ENCODE results near the gene LCN1. TPM values are rescaled to one million over a fixed set of nuclear protein-coding genes. Genes with fewer than 3 reads are reported as not detected.

The LCN1 gene
- total RNA-seq, 4 donors from 2014 or later: not detected

GRCh38 chr9:135563039-135563476 is 41.8 kb downstream of the LCN1 start:
- H3K27me3 ChIP-seq: peaks cover 15% of the 10 kb centered on the region
- intact Hi-C loops (cut with DNase I; ENCODE audit: low total_unique reads): no loop called here
- WGBS, 2 donors (ENCODE audit: low coverage in 1 of 2): 68% methylated on average over 1 of the region's 1 CpG; no CpG with 5 or more reads in 1 of the 2 donors
- no peaks in the 10 kb centered on the region for H3K9me3 ChIP-seq
- H3K4me3 ChIP-seq: no peak overlapping the region
- in situ Hi-C loops (cut with MboI; ENCODE audit: low pct_ligation_motif_present in 1 of 4, low pct_unique_long_range_greater_than_20kb in 1 of 4, low sequenced_read_pairs in 3 of 4): no loop called here
- TF ChIP-seq EP300 (IDR thresholded peaks at IDR 0.05; ENCODE audit: low read depth): no peak
- TF ChIP-seq POLR2AphosphoS5 (IDR thresholded peaks at IDR 0.05): no peak
- no peak for TF ChIP-seq POLR2A (IDR thresholded peaks at IDR 0.05)
- TF ChIP-seq, protein P1, sequence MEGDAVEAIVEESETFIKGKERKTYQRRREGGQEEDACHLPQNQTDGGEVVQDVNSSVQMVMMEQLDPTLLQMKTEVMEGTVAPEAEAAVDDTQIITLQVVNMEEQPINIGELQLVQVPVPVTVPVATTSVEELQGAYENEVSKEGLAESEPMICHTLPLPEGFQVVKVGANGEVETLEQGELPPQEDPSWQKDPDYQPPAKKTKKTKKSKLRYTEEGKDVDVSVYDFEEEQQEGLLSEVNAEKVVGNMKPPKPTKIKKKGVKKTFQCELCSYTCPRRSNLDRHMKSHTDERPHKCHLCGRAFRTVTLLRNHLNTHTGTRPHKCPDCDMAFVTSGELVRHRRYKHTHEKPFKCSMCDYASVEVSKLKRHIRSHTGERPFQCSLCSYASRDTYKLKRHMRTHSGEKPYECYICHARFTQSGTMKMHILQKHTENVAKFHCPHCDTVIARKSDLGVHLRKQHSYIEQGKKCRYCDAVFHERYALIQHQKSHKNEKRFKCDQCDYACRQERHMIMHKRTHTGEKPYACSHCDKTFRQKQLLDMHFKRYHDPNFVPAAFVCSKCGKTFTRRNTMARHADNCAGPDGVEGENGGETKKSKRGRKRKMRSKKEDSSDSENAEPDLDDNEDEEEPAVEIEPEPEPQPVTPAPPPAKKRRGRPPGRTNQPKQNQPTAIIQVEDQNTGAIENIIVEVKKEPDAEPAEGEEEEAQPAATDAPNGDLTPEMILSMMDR (IDR thresholded peaks at IDR 0.05): no peak
- no peak for DNase-seq
- H3K27ac ChIP-seq: no peak overlapping the region
- H3K4me1 ChIP-seq: no peaks in the 10 kb centered on the region
- H3K36me3 ChIP-seq: no peaks in the 10 kb centered on the region

- intact Hi-C loops (cut with DNase I; ENCODE audit: low total_unique reads) (no loop called here), in situ Hi-C loops (cut with MboI; ENCODE audit: low pct_ligation_motif_present in 1 of 4, low pct_unique_long_range_greater_than_20kb in 1 of 4, low sequenced_read_pairs in 3 of 4) (no loop called here)
- H3K4me3 ChIP-seq: no peak overlapping the region
- H3K9me3 ChIP-seq: no peaks in the 10 kb centered on the region
- no peaks in the 10 kb centered on the region for H3K4me1 ChIP-seq
- 35 to 73% methylated on average over 9 to 12 of the region's 12 CpGs for WGBS, 2 donors (ENCODE audit: low coverage in 1 of 2)
- H3K36me3 ChIP-seq: no peaks in the 10 kb centered on the region
- TF ChIP-seq POLR2AphosphoS5 (IDR thresholded peaks at IDR 0.05) (no peak), EP300 (IDR thresholded peaks at IDR 0.05; ENCODE audit: low read depth) (no peak), POLR2A (IDR thresholded peaks at IDR 0.05) (no peak)
- TF ChIP-seq, protein P1 (IDR thresholded peaks at IDR 0.05): no peak
- H3K27me3 ChIP-seq: peaks cover 15% of the 10 kb centered on the region
- H3K27ac ChIP-seq: no peak overlapping the region
- DNase-seq: no peak
Measured at GRCh38 chr9:135563858-135564257, 42.6 kb downstream of the LCN1 start.

- H3K4me1 ChIP-seq: no peaks in the 10 kb centered on the region
- H3K9me3 ChIP-seq: no peaks in the 10 kb centered on the region
- TF ChIP-seq, protein P1 (IDR thresholded peaks at IDR 0.05): no peak
- no peak for TF ChIP-seq EP300 (IDR thresholded peaks at IDR 0.05; ENCODE audit: low read depth)
- TF ChIP-seq POLR2A (IDR thresholded peaks at IDR 0.05): no peak
- no peak for TF ChIP-seq POLR2AphosphoS5 (IDR thresholded peaks at IDR 0.05)
- no peak overlapping the region for H3K27ac ChIP-seq
- no peaks in the 10 kb centered on the region for H3K36me3 ChIP-seq
- 59% methylated on average over 9 of the region's 9 CpGs; no CpG with 5 or more reads in 1 of the 2 donors for WGBS, 2 donors (ENCODE audit: low coverage in 1 of 2)
- in situ Hi-C loops (cut with MboI; ENCODE audit: low pct_ligation_motif_present in 1 of 4, low pct_unique_long_range_greater_than_20kb in 1 of 4, low sequenced_read_pairs in 3 of 4) (no loop called here), intact Hi-C loops (cut with DNase I; ENCODE audit: low total_unique reads) (no loop called here)
- no peak for DNase-seq
- H3K4me3 ChIP-seq: no peak overlapping the region
- H3K27me3 ChIP-seq: peaks cover 15% of the 10 kb centered on the region
Measured at GRCh38 chr9:135565141-135565628, 43.9 kb downstream of the LCN1 start.

GRCh38 chr9:135565636-135566035 is 44.4 kb downstream of the LCN1 start:
- Histone ChIP-seq H3K9me3 (no peaks in the 10 kb centered on the region), H3K27me3 (peaks cover 15% of the 10 kb centered on the region), H3K4me1 (no peaks in the 10 kb centered on the region), H3K4me3 (no peak overlapping the region), H3K36me3 (no peaks in the 10 kb centered on the region), H3K27ac (no peak overlapping the region)
- intact Hi-C loops (cut with DNase I; ENCODE audit: low total_unique reads) (no loop called here), in situ Hi-C loops (cut with MboI; ENCODE audit: low pct_ligation_motif_present in 1 of 4, low pct_unique_long_range_greater_than_20kb in 1 of 4, low sequenced_read_pairs in 3 of 4) (no loop called here)
- 45% methylated on average over 8 of the region's 8 CpGs; no CpG with 5 or more reads in 1 of the 2 donors for WGBS, 2 donors (ENCODE audit: low coverage in 1 of 2)
- DNase-seq: no peak
- TF ChIP-seq POLR2A (IDR thresholded peaks at IDR 0.05) (no peak), EP300 (IDR thresholded peaks at IDR 0.05; ENCODE audit: low read depth) (no peak), POLR2AphosphoS5 (IDR thresholded peaks at IDR 0.05) (no peak)
- TF ChIP-seq, protein P1 (IDR thresholded peaks at IDR 0.05): no peak

Measured in transverse colon (tissue), 4 donors.